ENCODE measurements around the gene ULK4. TPM values are rescaled to one million over a fixed set of nuclear protein-coding genes. Genes with fewer than 3 reads are reported as not detected.

Gene ULK4
- total and polyA plus RNA-seq, 9 of the 15 experiments (the other 6 are each of a cell fraction or from before 2014, with no cell fraction given), result 3.0 to 5.9 (median 3.5) TPM

- WGBS (ENCODE audit: insufficient coverage, low coverage, missing lambda C conversion rate), result 0% methylated on average over 3 of the region's 3 CpGs
- ATAC-seq (no peak), FAIRE-seq (no peak), DNase-seq (ENCODE audit: extremely low read depth in 1 of 4, low spot score in 3 of 4) (no peak)
- H3K27me3 ChIP-seq (ENCODE audit: control insufficient read depth in 2 of 2, insufficient read depth in 2 of 2, low read length in 2 of 2), result no peaks in the 10 kb centered on the region; a peak in 1 of 5 replicates
- no peaks in the 10 kb centered on the region for H3K9me3 ChIP-seq (replicated peaks; ENCODE audit: control insufficient read depth, insufficient read depth, low read depth, low read length)
- no peak overlapping the region for H3K9ac ChIP-seq (ENCODE audit: insufficient read depth in 1 of 2, low read depth in 2 of 2, low read length in 2 of 2)
- no peak overlapping the region for H3K4me3 ChIP-seq
- ChIA-PET CTCF (ENCODE audit: low intra/inter-chr PET ratio) (no interaction called here), POLR2A (no interaction called here)
- H3K9me1 ChIP-seq (ENCODE audit: control insufficient read depth, insufficient read depth, low read length), result no peaks in the 10 kb centered on the region
- H4K20me1 ChIP-seq (replicated peaks; ENCODE audit: control insufficient read depth, insufficient read depth, low read length), result peaks cover 4% of the 10 kb centered on the region; the same call in 1 of the 2 replicates
- no peaks in the 10 kb centered on the region for H3K79me2 ChIP-seq (ENCODE audit: control insufficient read depth, insufficient read depth, low read length)
- TF ChIP-seq ZNF696 (CRISPR knock-in tag; conservative IDR thresholded peaks at IDR 0.05) (no peak), LCOR (CRISPR knock-in tag; IDR thresholded peaks at IDR 0.05) (no peak), ZNF445 (CRISPR knock-in tag; IDR thresholded peaks at IDR 0.05; ENCODE audit: low read depth) (no peak), ZFP30 (CRISPR knock-in tag; IDR thresholded peaks at IDR 0.05; ENCODE audit: borderline replicate concordance) (no peak)
- no peak overlapping the region for H3K27ac ChIP-seq (ENCODE audit: extremely low read depth, low read depth, low read length)
- no TSS peak for BruUV-seq (replicated peaks)
- in situ Hi-C loops (cut with MboI) (no loop called here), intact Hi-C loops (cut with micrococcal nuclease) (no loop called here)
- H3K4me2 ChIP-seq (ENCODE audit: insufficient read depth, low read length), result no peak overlapping the region
- no peak overlapping the region for H2AFZ ChIP-seq (ENCODE audit: low read depth, low read length)
- no peaks in the 10 kb centered on the region for H3K4me1 ChIP-seq (replicated peaks in 1 of 2; ENCODE audit: control insufficient read depth in 2 of 2, insufficient read depth in 2 of 2, low read length in 2 of 2)
- no peaks in the 10 kb centered on the region for H3K36me3 ChIP-seq (ENCODE audit: control insufficient read depth, insufficient read depth, low read length)
Measured at GRCh38 chr3:41352510-41352909, 609.4 kb downstream of the ULK4 start.

GRCh38 chr3:41350441-41350840 lies 611.5 kb downstream of the ULK4 start:
- no peak overlapping the region for H3K4me3 ChIP-seq
- ATAC-seq, result no peak
- no peak overlapping the region for H3K27ac ChIP-seq (ENCODE audit: extremely low read depth, low read depth, low read length)
- no peaks in the 10 kb centered on the region for H3K9me3 ChIP-seq (replicated peaks; ENCODE audit: control insufficient read depth, insufficient read depth, low read depth, low read length)
- no peak for DNase-seq (ENCODE audit: extremely low read depth in 1 of 4, low spot score in 3 of 4)
- no peaks in the 10 kb centered on the region for H3K36me3 ChIP-seq (ENCODE audit: control insufficient read depth, insufficient read depth, low read length)
- FAIRE-seq, result no peak
- H3K9ac ChIP-seq (ENCODE audit: insufficient read depth in 1 of 2, low read depth in 2 of 2, low read length in 2 of 2), result no peak overlapping the region
- ChIA-PET CTCF (ENCODE audit: low intra/inter-chr PET ratio) (no interaction called here), POLR2A (no interaction called here)
- intact Hi-C loops (cut with micrococcal nuclease), result no loop called here
- no peaks in the 10 kb centered on the region for H4K20me1 ChIP-seq (replicated peaks; ENCODE audit: control insufficient read depth, insufficient read depth, low read length)
- no peaks in the 10 kb centered on the region for H3K79me2 ChIP-seq (ENCODE audit: control insufficient read depth, insufficient read depth, low read length)
- in situ Hi-C loops (cut with MboI), result no loop called here
- BruUV-seq (replicated peaks), result no TSS peak
- H3K4me1 ChIP-seq (replicated peaks in 1 of 2; ENCODE audit: control insufficient read depth in 2 of 2, insufficient read depth in 2 of 2, low read length in 2 of 2), result no peaks in the 10 kb centered on the region
- H2AFZ ChIP-seq (ENCODE audit: low read depth, low read length), result no peak overlapping the region
- no peaks in the 10 kb centered on the region for H3K9me1 ChIP-seq (ENCODE audit: control insufficient read depth, insufficient read depth, low read length)
- 0 out of 5 replicates have a peak, but pooled peaks cover 0 to 4% of the 10 kb centered on the region in 2 experiments for H3K27me3 ChIP-seq (ENCODE audit: control insufficient read depth in 2 of 2, insufficient read depth in 2 of 2, low read length in 2 of 2)
- 0% methylated on average over 2 of the region's 2 CpGs for WGBS (ENCODE audit: insufficient coverage, low coverage, missing lambda C conversion rate)
- H3K4me2 ChIP-seq (ENCODE audit: insufficient read depth, low read length), result no peak overlapping the region
- TF ChIP-seq BCOR (IDR thresholded peaks at IDR 0.05) (no peak), ZNF133 (CRISPR knock-in tag; IDR thresholded peaks at IDR 0.05) (no peak), ZNF146 (CRISPR knock-in tag; IDR thresholded peaks at IDR 0.05; ENCODE audit: unreplicated experiment) (no peak)

All from K562 (cell line).